OCI-LY3 (cell line): ENCODE measurements around the gene DNAL1.

Experiments
- CTCF ChIP-seq: fragments of 200-600, 300-600 bp; sonication (generic); IDR thresholded peaks from 2 replicates; pipeline ENCODE4 v1.5.1; 2014; ENCODE audit warnings: antibody characterized with exemption, low read length, low read depth
- EZH2phosphoT487 ChIP-seq: fragments of 200-600 bp; shearing (Covaris generic); IDR thresholded peaks from 2 replicates; pipeline ENCODE4 v1.6.1; 2018; ENCODE audit warnings: antibody characterized with exemption, mixed run types, low read depth

GRCh38 chr14:73610687-73611086, 34.1 kb upstream of the DNAL1 start:
- TF ChIP-seq CTCF (no peak), EZH2phosphoT487 (no peak)
